ENCODE results near the gene ASTN2.

ASTN2 gene

GRCh38 chr9:116432051-116432450 lies 982.8 kb downstream of the ASTN2 start:
- no peak overlapping the region for H3K4me3 ChIP-seq (replicated peaks; ENCODE audit: low read depth, low read length)
- no peak for DNase-seq (ENCODE audit: extremely low read depth, insufficient read length)
- H3K27me3 ChIP-seq (replicated peaks; ENCODE audit: control insufficient read depth, insufficient read depth, low read length) = no peaks in the 10 kb centered on the region
- TF ChIP-seq, protein P1, sequence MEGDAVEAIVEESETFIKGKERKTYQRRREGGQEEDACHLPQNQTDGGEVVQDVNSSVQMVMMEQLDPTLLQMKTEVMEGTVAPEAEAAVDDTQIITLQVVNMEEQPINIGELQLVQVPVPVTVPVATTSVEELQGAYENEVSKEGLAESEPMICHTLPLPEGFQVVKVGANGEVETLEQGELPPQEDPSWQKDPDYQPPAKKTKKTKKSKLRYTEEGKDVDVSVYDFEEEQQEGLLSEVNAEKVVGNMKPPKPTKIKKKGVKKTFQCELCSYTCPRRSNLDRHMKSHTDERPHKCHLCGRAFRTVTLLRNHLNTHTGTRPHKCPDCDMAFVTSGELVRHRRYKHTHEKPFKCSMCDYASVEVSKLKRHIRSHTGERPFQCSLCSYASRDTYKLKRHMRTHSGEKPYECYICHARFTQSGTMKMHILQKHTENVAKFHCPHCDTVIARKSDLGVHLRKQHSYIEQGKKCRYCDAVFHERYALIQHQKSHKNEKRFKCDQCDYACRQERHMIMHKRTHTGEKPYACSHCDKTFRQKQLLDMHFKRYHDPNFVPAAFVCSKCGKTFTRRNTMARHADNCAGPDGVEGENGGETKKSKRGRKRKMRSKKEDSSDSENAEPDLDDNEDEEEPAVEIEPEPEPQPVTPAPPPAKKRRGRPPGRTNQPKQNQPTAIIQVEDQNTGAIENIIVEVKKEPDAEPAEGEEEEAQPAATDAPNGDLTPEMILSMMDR (IDR thresholded peaks at IDR 0.05; ENCODE audit: insufficient read depth, low read length, poor library complexity, severe bottlenecking) = no peak
- no peaks in the 10 kb centered on the region for H3K36me3 ChIP-seq (ENCODE audit: control insufficient read depth, insufficient read depth, low read length)

- no peaks in the 10 kb centered on the region for H3K36me3 ChIP-seq (ENCODE audit: control insufficient read depth, insufficient read depth, low read length)
- H3K4me3 ChIP-seq (replicated peaks; ENCODE audit: low read depth, low read length) = no peak overlapping the region
- DNase-seq (ENCODE audit: extremely low read depth, insufficient read length) = no peak
- TF ChIP-seq, protein P1 (IDR thresholded peaks at IDR 0.05; ENCODE audit: insufficient read depth, low read length, poor library complexity, severe bottlenecking) = no peak
- no peaks in the 10 kb centered on the region for H3K27me3 ChIP-seq (replicated peaks; ENCODE audit: control insufficient read depth, insufficient read depth, low read length)
Measured at GRCh38 chr9:116430849-116431248, 984.0 kb downstream of the ASTN2 start.

GRCh38 chr9:116425244-116425643 lies 989.6 kb downstream of the ASTN2 start:
- TF ChIP-seq, protein P1 (IDR thresholded peaks at IDR 0.05; ENCODE audit: insufficient read depth, low read length, poor library complexity, severe bottlenecking) = no peak
- Histone ChIP-seq H3K36me3 (ENCODE audit: control insufficient read depth, insufficient read depth, low read length) (no peaks in the 10 kb centered on the region), H3K27me3 (replicated peaks; ENCODE audit: control insufficient read depth, insufficient read depth, low read length) (no peaks in the 10 kb centered on the region), H3K4me3 (replicated peaks; ENCODE audit: low read depth, low read length) (no peak overlapping the region)
- no peak for DNase-seq (ENCODE audit: extremely low read depth, insufficient read length)

GRCh38 chr9:116423149-116423548 lies 991.7 kb downstream of the ASTN2 start:
- H3K36me3 ChIP-seq (ENCODE audit: control insufficient read depth, insufficient read depth, low read length) = no peaks in the 10 kb centered on the region; the same call in none of the 2 replicates
- no peak overlapping the region for H3K4me3 ChIP-seq (replicated peaks; ENCODE audit: low read depth, low read length)
- no peaks in the 10 kb centered on the region for H3K27me3 ChIP-seq (replicated peaks; ENCODE audit: control insufficient read depth, insufficient read depth, low read length)
- TF ChIP-seq, protein P1 (IDR thresholded peaks at IDR 0.05; ENCODE audit: insufficient read depth, low read length, poor library complexity, severe bottlenecking) = no peak
- no peak for DNase-seq (ENCODE audit: extremely low read depth, insufficient read length)

GRCh38 chr9:116422119-116422979 lies 992.5 kb downstream of the ASTN2 start:
- no peak for DNase-seq (ENCODE audit: extremely low read depth, insufficient read length)
- Histone ChIP-seq H3K4me3 (replicated peaks; ENCODE audit: low read depth, low read length) (no peak overlapping the region), H3K36me3 (ENCODE audit: control insufficient read depth, insufficient read depth, low read length) (no peaks in the 10 kb centered on the region; the same call in none of the 2 replicates), H3K27me3 (replicated peaks; ENCODE audit: control insufficient read depth, insufficient read depth, low read length) (no peaks in the 10 kb centered on the region)
- TF ChIP-seq, protein P1 (IDR thresholded peaks at IDR 0.05; ENCODE audit: insufficient read depth, low read length, poor library complexity, severe bottlenecking) = no peak

Data from GM06990 (cell line).